ENCODE data around the gene CBFA2T2.

Gene CBFA2T2

GRCh38 chr20:33516882-33517281 lies 27.0 kb downstream of the CBFA2T2 start:
- TF ChIP-seq EZH2 (IDR thresholded peaks at IDR 0.05; ENCODE audit: borderline replicate concordance, low read depth, low read length, severe bottlenecking) (no peak), CTCF (IDR thresholded peaks at IDR 0.05; ENCODE audit: borderline replicate concordance, extremely low read depth, low read length, poor library complexity, severe bottlenecking) (no peak)
- Histone ChIP-seq H3K9ac (ENCODE audit: low read depth, low read length) (no peak overlapping the region), H3K36me3 (ENCODE audit: insufficient read depth, low read length) (no peaks in the 10 kb centered on the region), H4K20me1 (ENCODE audit: insufficient read depth, low read length) (peaks cover 12% of the 10 kb centered on the region; the same call in 1 of the 2 replicates), H3K4me2 (ENCODE audit: insufficient read depth, low read length) (no peak overlapping the region), H3K79me2 (ENCODE audit: insufficient read depth, low read length) (peaks cover 82% of the 10 kb centered on the region), H2AFZ (ENCODE audit: low read depth, low read length) (no peak overlapping the region), H3K27me3 (ENCODE audit: insufficient read depth, low read length, poor library complexity) (no peaks in the 10 kb centered on the region), H3K4me3 (ENCODE audit: low read depth in 1 of 2, low read length in 2 of 2) (no peak overlapping the region), H3K9me3 (ENCODE audit: insufficient read depth, low read length, severe bottlenecking) (no peaks in the 10 kb centered on the region), H3K27ac (ENCODE audit: low read length) (no peak overlapping the region), H3K4me1 (ENCODE audit: insufficient read depth, low read length) (no peaks in the 10 kb centered on the region)
- no peak for ATAC-seq (ENCODE audit: insufficient read depth, low read depth)
- no peak for DNase-seq

GRCh38 chr20:33518071-33518470 lies 28.2 kb downstream of the CBFA2T2 start:
- Histone ChIP-seq H3K4me1 (ENCODE audit: insufficient read depth, low read length) (no peaks in the 10 kb centered on the region), H2AFZ (ENCODE audit: low read depth, low read length) (no peak overlapping the region), H4K20me1 (ENCODE audit: insufficient read depth, low read length) (peaks cover 10% of the 10 kb centered on the region; the same call in 1 of the 2 replicates), H3K27me3 (ENCODE audit: insufficient read depth, low read length, poor library complexity) (no peaks in the 10 kb centered on the region), H3K27ac (ENCODE audit: low read length) (no peak overlapping the region), H3K4me3 (ENCODE audit: low read depth in 1 of 2, low read length in 2 of 2) (no peak overlapping the region), H3K9me3 (ENCODE audit: insufficient read depth, low read length, severe bottlenecking) (no peaks in the 10 kb centered on the region), H3K9ac (ENCODE audit: low read depth, low read length) (no peak overlapping the region), H3K36me3 (ENCODE audit: insufficient read depth, low read length) (no peaks in the 10 kb centered on the region), H3K79me2 (ENCODE audit: insufficient read depth, low read length) (peaks cover 77% of the 10 kb centered on the region), H3K4me2 (ENCODE audit: insufficient read depth, low read length) (no peak overlapping the region)
- DNase-seq = no peak
- TF ChIP-seq EZH2 (IDR thresholded peaks at IDR 0.05; ENCODE audit: borderline replicate concordance, low read depth, low read length, severe bottlenecking) (no peak), CTCF (IDR thresholded peaks at IDR 0.05; ENCODE audit: borderline replicate concordance, extremely low read depth, low read length, poor library complexity, severe bottlenecking) (no peak)
- ATAC-seq (ENCODE audit: insufficient read depth, low read depth) = no peak

GRCh38 chr20:33521461-33521860 lies 31.6 kb downstream of the CBFA2T2 start:
- H3K4me3 ChIP-seq (ENCODE audit: low read depth in 1 of 2, low read length in 2 of 2) = no peak overlapping the region
- ATAC-seq (ENCODE audit: insufficient read depth, low read depth) (no peak), DNase-seq (no peak)
- no peaks in the 10 kb centered on the region for H3K27me3 ChIP-seq (ENCODE audit: insufficient read depth, low read length, poor library complexity)
- no peak overlapping the region for H2AFZ ChIP-seq (ENCODE audit: low read depth, low read length)
- no peak for TF ChIP-seq CTCF (IDR thresholded peaks at IDR 0.05; ENCODE audit: borderline replicate concordance, extremely low read depth, low read length, poor library complexity, severe bottlenecking)
- no peak for TF ChIP-seq EZH2 (IDR thresholded peaks at IDR 0.05; ENCODE audit: borderline replicate concordance, low read depth, low read length, severe bottlenecking)
- peaks cover 58% of the 10 kb centered on the region for H3K79me2 ChIP-seq (ENCODE audit: insufficient read depth, low read length)
- H4K20me1 ChIP-seq (ENCODE audit: insufficient read depth, low read length) = peaks cover 7% of the 10 kb centered on the region; the same call in 1 of the 2 replicates
- no peak overlapping the region for H3K9ac ChIP-seq (ENCODE audit: low read depth, low read length)
- no peak overlapping the region for H3K27ac ChIP-seq (ENCODE audit: low read length)
- no peaks in the 10 kb centered on the region for H3K9me3 ChIP-seq (ENCODE audit: insufficient read depth, low read length, severe bottlenecking)
- no peak overlapping the region for H3K4me2 ChIP-seq (ENCODE audit: insufficient read depth, low read length)
- no peaks in the 10 kb centered on the region for H3K36me3 ChIP-seq (ENCODE audit: insufficient read depth, low read length)
- H3K4me1 ChIP-seq (ENCODE audit: insufficient read depth, low read length) = no peaks in the 10 kb centered on the region

Data from DND-41 (cell line).